Activated T-cell treated with anti-CD3 and anti-CD28 coated beads for 1 hour (primary cell): ENCODE results near the gene CLEC7A.

Experiments used
- DNase-seq: peaks from one replicate; pipeline ENCODE4 v3.0.0-alpha.2; 2020; ENCODE audit warnings: low read depth

CLEC7A gene

GRCh38 chr12:10140001-10140400 lies 10.0 kb upstream of the CLEC7A start:
- DNase-seq, result peak; percentile 17

GRCh38 chr12:10136637-10137205 lies 6.7 kb upstream of the CLEC7A start:
- no peak for DNase-seq

- DNase-seq, result no peak
Measured at GRCh38 chr12:10135126-10135525, 5.1 kb upstream of the CLEC7A start.

- DNase-seq, result no peak
Measured at GRCh38 chr12:10132850-10133370, 2.9 kb upstream of the CLEC7A start.

- no peak for DNase-seq
Measured at GRCh38 chr12:10131111-10131690, 1.2 kb upstream of the CLEC7A start.

GRCh38 chr12:10128687-10129086 lies 1.3 kb downstream of the CLEC7A start:
- no peak for DNase-seq

- no peak for DNase-seq
Measured at GRCh38 chr12:10126413-10126812, 3.6 kb downstream of the CLEC7A start.

- no peak for DNase-seq
Measured at GRCh38 chr12:10122689-10123088, 7.3 kb downstream of the CLEC7A start.

- no peak for DNase-seq
Measured at GRCh38 chr12:10121278-10121677, 8.7 kb downstream of the CLEC7A start.

- DNase-seq, result no peak
Measured at GRCh38 chr12:10119066-10119465, 10.9 kb downstream of the CLEC7A start.

- no peak for DNase-seq
Measured at GRCh38 chr12:10115890-10116289, 14.1 kb downstream of the CLEC7A start.

- DNase-seq, result no peak
Measured at GRCh38 chr12:10115311-10115710, 14.7 kb downstream of the CLEC7A start.

- no peak for DNase-seq
Measured at GRCh38 chr12:10113920-10114319, 16.1 kb downstream of the CLEC7A start.

GRCh38 chr12:10113075-10113474 lies 16.9 kb downstream of the CLEC7A start:
- DNase-seq, result no peak

GRCh38 chr12:10111451-10111850 lies 18.5 kb downstream of the CLEC7A start:
- no peak for DNase-seq

GRCh38 chr12:10110256-10110844 lies 19.6 kb downstream of the CLEC7A start:
- DNase-seq, result no peak

- no peak for DNase-seq
Measured at GRCh38 chr12:10102322-10102721, 27.7 kb downstream of the CLEC7A start.

GRCh38 chr12:10101648-10102220 lies 28.3 kb downstream of the CLEC7A start:
- no peak for DNase-seq

GRCh38 chr12:10101042-10101579 lies 28.9 kb downstream of the CLEC7A start:
- DNase-seq, result no peak

GRCh38 chr12:10098791-10099190 lies 31.2 kb downstream of the CLEC7A start, which contains the start of gene CLEC1A:
Gene CLEC1A, minus strand, starts transcription at chr12:10098985. Its CDS starts 63 bp downstream, at chr12:10098922.
- no peak for DNase-seq

- DNase-seq, result no peak
Measured at GRCh38 chr12:10097521-10097920, 32.5 kb downstream of the CLEC7A start.

GRCh38 chr12:10095971-10096370 lies 34.0 kb downstream of the CLEC7A start:
- DNase-seq, result no peak
